Pancreas (tissue), 10 donors: ENCODE results near the gene SRPK3. TPM values are rescaled to one million over a fixed set of nuclear protein-coding genes. Genes with fewer than 3 reads are reported as not detected.

Source experiments
- ATAC-seq, 4 donors: fragments of 200-7000 bp; cut with Tn5 transposase; one replicate each; pipeline versions ENCODE4 v1.8.0 to v1.9.1; 2020; ENCODE audit warnings: mild to moderate bottlenecking in 4 of 4, moderate library complexity in 4 of 4
- DNase-seq, 6 donors: peaks; one replicate each; pipeline ENCODE4 v3.0.0-alpha.2; 2020
- FAIRE-seq: peaks from 2 replicates; lab custom pipeline; 2012; peaks lifted over from hg19 to GRCh38; lab: Jason Lieb, UNC
- H3K27ac ChIP-seq, 4 donors: fragments of 200-600 bp; sonication (generic); 1 replicate in 3 of 4; 2 replicates in 1 of 4; pipeline versions ENCODE4 v1.5.0 to v1.8.0; 2020
- H3K27me3 ChIP-seq, 4 donors: fragments of 200-600 bp; one replicate each; pipeline ENCODE4 v1.8.0; 2021
- H3K36me3 ChIP-seq, 3 donors: fragments of 200-600 bp; sonication (generic) in 1 of 3; one replicate each; pipeline versions ENCODE4 v1.5.0 to v1.8.0; 2020 to 2021
- H3K4me1 ChIP-seq, 3 donors: fragments of 200-600 bp; one replicate each; pipeline ENCODE4 v1.8.0; 2021
- H3K4me3 ChIP-seq, 4 donors: fragments of 200-600 bp; sonication (generic) in 2 of 4; one replicate each; pipeline versions ENCODE4 v1.5.0 to v1.8.0; 2020 to 2021
- H3K9me3 ChIP-seq, 4 donors: fragments of 200-600 bp; one replicate each; pipeline ENCODE4 v1.8.0; 2021
- CTCF ChIP-seq, 4 donors: fragments of 200-600 bp; sonication (generic) in 3 of 4; IDR thresholded peaks; one replicate each; pipeline versions ENCODE4 v1.5.0 to v1.8.0; 2021; ENCODE audit warnings: antibody characterized with exemption in 4 of 4
- WGBS, 2 donors: extraction: QIAGEN DNeasy Blood & Tissue Kit; methylation state at CpG; one replicate each; pipeline ENCODE4 v1.1.7; 2013; 5-methylcytosine and 5-hydroxymethylcytosine counted together
- intact Hi-C, 3 donors: fragments of 100-400 bp; cut with DNase I; formaldehyde crosslinking; loops; one replicate each; pipeline versions ENCODE4 v1.11.1 to v1.14.2; 2022
- polyA plus RNA-seq, 2 donors: library from polyadenylated mRNA; stranded (reverse); fragments of 200-250 nt; gene quantifications; one replicate each; pipeline ENCODE4 v1.2.3, GENCODE V29; 2013
- total RNA-seq, 6 donors: library from RNA; stranded (reverse); fragmentation: NEBNext Ultra II Directional in 4 of 6; extraction: Animal tissue kit (Norgen Biotek cat#: 25700) in 4 of 6; gene quantifications; one replicate each; pipeline versions ENCODE4 v1.2.1 to v1.2.4, GENCODE V29; 2021 to 2023
- donor health status: healthy with polysubstance abuse.
- donor health status: DM: no; HTN: no; CAD: no; lungs with moderate emphysema.
- donor health status: DM: no; HTN: no; CAD: no.
- donor health status: control.
- donor health status: control.
- donor health status: Bipolar disorder and iron deficiency.
- donor health status: DM: yes; HTN: yes; CAD: no.
- donor health status: DM: no; HTN: no; CAD: no.
- donor health status: DM: no; HTN: no; CAD: no.
- donor health status: DM: yes; HTN: yes; CAD: no.

Gene SRPK3
- total and polyA plus RNA-seq, 8 donors, result 0.12 to 1.5 (median 0.24) TPM; not detected in 1

DNA sequence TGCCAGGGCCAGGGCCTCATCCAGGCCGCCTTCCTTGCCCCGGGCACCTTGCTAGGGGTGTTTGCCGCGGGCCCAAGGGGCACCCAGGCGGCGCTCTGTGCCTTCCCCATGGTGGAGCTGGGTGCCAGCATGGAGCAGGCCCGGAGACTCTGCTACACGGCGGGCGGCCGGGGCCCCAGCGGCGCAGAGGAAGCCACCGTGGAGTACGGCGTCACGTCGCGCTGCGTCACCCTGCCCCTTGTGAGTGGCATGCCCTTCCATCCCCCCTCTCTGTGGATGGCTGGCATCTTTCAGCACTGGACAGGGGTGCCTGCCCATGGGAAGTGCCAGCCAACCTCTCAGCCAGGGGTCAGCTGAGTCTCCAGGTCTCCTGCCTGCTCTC is 13.2 kb upstream of the SRPK3 start:
- Histone ChIP-seq H3K9me3 (no peaks in the 10 kb centered on the region), H3K4me3 (no peak overlapping the region), H3K27me3 (peaks cover 0 to 3% (median 0%) of the 10 kb centered on the region in 4 donors), H3K4me1 (no peaks in the 10 kb centered on the region), H3K27ac (no peak overlapping the region), H3K36me3 (no peaks in the 10 kb centered on the region)
- peak in 1 of 6 donors; percentile 78 for DNase-seq
- 93% methylated on average over 20 of the region's 20 CpGs for WGBS, 2 donors
- intact Hi-C loops, result loop anchor here in 2 of 3 donors (5.0 to 10.0 kb wide), 2 partner anchors 185 to 187 kb away; no protein-coding TSS in a partner anchor
- no peak for ATAC-seq
- FAIRE-seq, result no peak
- TF ChIP-seq CTCF (IDR thresholded peaks at IDR 0.05), result no peak

- intact Hi-C loops, result loop anchor here in 2 of 3 donors (5.0 to 10.0 kb wide), 2 partner anchors 184 to 186 kb away; no protein-coding TSS in a partner anchor
- H3K4me3 ChIP-seq, result no peak overlapping the region
- H3K4me1 ChIP-seq, result no peaks in the 10 kb centered on the region
- peaks cover 0 to under 1% (median 0%) of the 10 kb centered on the region in 4 donors for H3K27me3 ChIP-seq
- ATAC-seq, result no peak
- FAIRE-seq, result no peak
- H3K36me3 ChIP-seq, result no peaks in the 10 kb centered on the region
- H3K27ac ChIP-seq, result no peak overlapping the region
- no peaks in the 10 kb centered on the region for H3K9me3 ChIP-seq
- peak in 3 of 6 donors; percentile 13 to 74 (median 30) for DNase-seq
- WGBS, 2 donors, result 85 to 88% methylated on average over 20 to 22 of the region's 22 CpGs
- no peak for TF ChIP-seq CTCF (IDR thresholded peaks at IDR 0.05)
Measured at GRCh38 chrX:153768311-153769157, 12.3 kb upstream of the SRPK3 start.

DNA sequence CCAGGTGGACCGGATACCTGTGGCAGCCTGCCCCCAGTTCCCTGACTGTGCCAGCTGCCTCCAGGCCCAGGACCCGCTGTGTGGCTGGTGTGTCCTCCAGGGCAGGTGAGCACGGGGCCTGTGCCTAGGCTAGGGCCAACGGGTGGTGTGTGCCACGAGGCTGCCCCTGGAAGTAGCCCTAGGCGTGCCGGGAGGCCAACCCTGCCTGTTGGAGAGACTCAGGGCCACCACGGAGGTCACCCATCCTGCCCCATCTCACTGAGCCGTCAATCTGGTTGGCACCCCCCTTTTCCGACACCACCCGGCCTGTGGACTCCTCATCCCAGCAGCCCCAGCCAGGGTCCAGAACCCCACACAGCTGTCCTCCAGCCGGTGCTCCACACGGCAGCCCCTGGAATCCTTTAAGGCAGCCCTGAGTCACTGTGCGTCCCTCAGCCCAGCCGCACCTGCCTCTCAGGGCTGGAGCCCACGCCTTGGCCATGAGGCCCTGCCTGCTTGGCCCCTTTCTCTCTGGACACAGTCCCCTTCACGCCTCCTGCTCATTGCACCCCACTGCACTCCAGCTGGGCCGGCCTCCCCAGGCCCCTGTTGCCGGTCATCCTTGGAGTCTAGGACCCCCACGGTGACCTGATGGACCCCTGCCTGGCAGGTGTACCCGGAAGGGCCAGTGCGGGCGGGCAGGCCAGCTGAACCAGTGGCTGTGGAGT is 11.5 kb upstream of the SRPK3 start:
- ATAC-seq (no peak), FAIRE-seq (no peak), DNase-seq (peak in 2 of 6 donors; percentile 8 to 74)
- H3K9me3 ChIP-seq, result no peaks in the 10 kb centered on the region
- no peak overlapping the region for H3K27ac ChIP-seq
- H3K36me3 ChIP-seq, result no peaks in the 10 kb centered on the region
- H3K4me1 ChIP-seq, result no peaks in the 10 kb centered on the region
- intact Hi-C loops, result loop anchor here in 2 of 3 donors (5.0 to 10.0 kb wide), 2 partner anchors 183 to 185 kb away; no protein-coding TSS in a partner anchor
- H3K27me3 ChIP-seq, result no peaks in the 10 kb centered on the region
- no peak for TF ChIP-seq CTCF (IDR thresholded peaks at IDR 0.05)
- H3K4me3 ChIP-seq, result no peak overlapping the region
- WGBS, 2 donors, result 85 to 86% methylated on average over 23 of the region's 23 CpGs

DNA sequence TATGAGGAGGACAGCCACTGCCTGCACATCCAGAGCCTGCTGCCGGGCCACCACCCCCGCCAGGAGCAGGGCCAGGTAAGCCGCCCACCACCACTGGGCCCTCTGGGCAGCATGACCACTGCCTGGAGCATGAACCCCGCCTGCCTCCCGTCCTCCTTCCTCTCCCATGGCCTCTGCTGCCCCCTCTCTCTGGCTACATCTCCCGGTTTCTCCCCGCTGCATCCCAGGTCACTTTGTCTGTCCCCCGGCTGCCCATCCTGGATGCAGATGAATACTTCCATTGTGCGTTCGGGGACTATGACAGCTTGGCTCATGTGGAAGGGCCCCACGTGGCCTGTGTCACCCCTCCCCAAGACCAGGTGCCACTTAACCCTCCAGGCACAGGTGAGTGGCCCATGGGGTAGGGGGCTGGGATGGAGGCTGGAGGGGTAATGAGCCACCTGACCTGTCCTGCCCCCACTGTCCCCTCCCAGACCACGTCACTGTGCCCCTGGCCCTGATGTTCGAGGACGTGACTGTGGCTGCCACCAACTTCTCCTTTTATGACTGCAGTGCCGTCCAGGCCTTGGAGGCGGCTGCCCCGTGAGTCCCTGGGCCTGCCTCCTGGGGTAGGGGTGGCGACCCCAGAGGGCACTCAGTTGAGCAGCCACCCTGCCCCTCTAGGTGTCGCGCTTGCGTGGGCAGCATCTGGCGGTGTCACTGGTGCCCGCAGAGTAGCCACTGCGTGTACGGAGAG is 10.8 kb upstream of the SRPK3 start:
- intact Hi-C loops, result loop anchor here (5.0 to 10.0 kb wide), 2 partner anchors 182 to 185 kb away; no protein-coding TSS in a partner anchor
- FAIRE-seq (no peak), ATAC-seq (no peak)

More for the DNA sequence above, 10.8 kb upstream of the SRPK3 start:
- Histone ChIP-seq H3K27me3 (no peaks in the 10 kb centered on the region), H3K4me3 (no peak overlapping the region), H3K27ac (no peak overlapping the region), H3K36me3 (no peaks in the 10 kb centered on the region), H3K9me3 (no peaks in the 10 kb centered on the region), H3K4me1 (no peaks in the 10 kb centered on the region)
- peak in 2 of 6 donors; percentile 8 to 70 for DNase-seq
- 82 to 89% methylated on average over 24 to 25 of the region's 25 CpGs for WGBS, 2 donors
- no peak for TF ChIP-seq CTCF (IDR thresholded peaks at IDR 0.05)
